ENCODE results near the gene VRK1.

Gene VRK1

GRCh38 chr14:96847451-96847850, 50.3 kb downstream of the VRK1 start:
- H3K36me3 ChIP-seq (ENCODE audit: control insufficient read depth, low read length): peaks cover 89% of the 10 kb centered on the region

GRCh38 chr14:96848011-96848410, 50.8 kb downstream of the VRK1 start:
- no peaks in the 10 kb centered on the region for H3K27me3 ChIP-seq (ENCODE audit: control insufficient read depth, low read length)
- H3K4me2 ChIP-seq (ENCODE audit: low read length): no peak overlapping the region
- H3K36me3 ChIP-seq (ENCODE audit: control insufficient read depth, low read length): peaks cover 87% of the 10 kb centered on the region
- peaks cover 19% of the 10 kb centered on the region for H3F3A ChIP-seq (ENCODE audit: control insufficient read depth, insufficient read depth)
- H3K4me1 ChIP-seq (ENCODE audit: control insufficient read depth, low read length): no peaks in the 10 kb centered on the region
- no peak overlapping the region for H3K27ac ChIP-seq (ENCODE audit: low read depth, low read length)
- TF ChIP-seq EZH2phosphoT487 (IDR thresholded peaks at IDR 0.05; ENCODE audit: borderline replicate concordance, low read length) (no peak), CTCF (IDR thresholded peaks at IDR 0.05; ENCODE audit: low read depth, low read length, poor library complexity, severe bottlenecking) (no peak)
- H3K79me2 ChIP-seq (ENCODE audit: control insufficient read depth, low read length): peaks cover 11% of the 10 kb centered on the region
- H4K20me1 ChIP-seq (ENCODE audit: control insufficient read depth, insufficient read depth, low read depth, low read length): no peaks in the 10 kb centered on the region
- no peaks in the 10 kb centered on the region for H3K9me3 ChIP-seq (ENCODE audit: control insufficient read depth, insufficient read depth, low read length)
- no peaks in the 10 kb centered on the region for H3K9me2 ChIP-seq (replicated peaks; ENCODE audit: control insufficient read depth, low read length)
- no peak overlapping the region for H3K4me3 ChIP-seq (ENCODE audit: low read length)

More at GRCh38 chr14:96847451-96847850, 50.3 kb downstream of the VRK1 start:
- no peak overlapping the region for H3K4me3 ChIP-seq (ENCODE audit: low read length)
- H3K9me3 ChIP-seq (ENCODE audit: control insufficient read depth, insufficient read depth, low read length): no peaks in the 10 kb centered on the region
- peaks cover 15% of the 10 kb centered on the region for H3F3A ChIP-seq (ENCODE audit: control insufficient read depth, insufficient read depth)
- no peaks in the 10 kb centered on the region for H3K4me1 ChIP-seq (ENCODE audit: control insufficient read depth, low read length)
- no peaks in the 10 kb centered on the region for H4K20me1 ChIP-seq (ENCODE audit: control insufficient read depth, insufficient read depth, low read depth, low read length)
- no peak overlapping the region for H3K27ac ChIP-seq (ENCODE audit: low read depth, low read length)
- H3K79me2 ChIP-seq (ENCODE audit: control insufficient read depth, low read length): peaks cover 16% of the 10 kb centered on the region
- H3K9me2 ChIP-seq (replicated peaks; ENCODE audit: control insufficient read depth, low read length): no peaks in the 10 kb centered on the region
- no peak overlapping the region for H3K4me2 ChIP-seq (ENCODE audit: low read length)
- no peak for TF ChIP-seq EZH2phosphoT487 (IDR thresholded peaks at IDR 0.05; ENCODE audit: borderline replicate concordance, low read length)
- no peak for TF ChIP-seq CTCF (IDR thresholded peaks at IDR 0.05; ENCODE audit: low read depth, low read length, poor library complexity, severe bottlenecking)
- no peaks in the 10 kb centered on the region for H3K27me3 ChIP-seq (ENCODE audit: control insufficient read depth, low read length)

- peaks cover 85% of the 10 kb centered on the region for H3K36me3 ChIP-seq (ENCODE audit: control insufficient read depth, low read length)
- no peak overlapping the region for H3K27ac ChIP-seq (ENCODE audit: low read depth, low read length)
- no peaks in the 10 kb centered on the region for H3K4me1 ChIP-seq (ENCODE audit: control insufficient read depth, low read length)
- H3F3A ChIP-seq (ENCODE audit: control insufficient read depth, insufficient read depth): peaks cover 22% of the 10 kb centered on the region
- H3K79me2 ChIP-seq (ENCODE audit: control insufficient read depth, low read length): peaks cover 8% of the 10 kb centered on the region; the same call in 1 of the 2 replicates
- no peak for TF ChIP-seq EZH2phosphoT487 (IDR thresholded peaks at IDR 0.05; ENCODE audit: borderline replicate concordance, low read length)
- no peak for TF ChIP-seq CTCF (IDR thresholded peaks at IDR 0.05; ENCODE audit: low read depth, low read length, poor library complexity, severe bottlenecking)
- H4K20me1 ChIP-seq (ENCODE audit: control insufficient read depth, insufficient read depth, low read depth, low read length): no peaks in the 10 kb centered on the region
- no peaks in the 10 kb centered on the region for H3K9me3 ChIP-seq (ENCODE audit: control insufficient read depth, insufficient read depth, low read length)
- H3K27me3 ChIP-seq (ENCODE audit: control insufficient read depth, low read length): no peaks in the 10 kb centered on the region
- H3K4me3 ChIP-seq (ENCODE audit: low read length): no peak overlapping the region
- no peaks in the 10 kb centered on the region for H3K9me2 ChIP-seq (replicated peaks; ENCODE audit: control insufficient read depth, low read length)
- no peak overlapping the region for H3K4me2 ChIP-seq (ENCODE audit: low read length)
Measured at GRCh38 chr14:96849733-96850132, 52.6 kb downstream of the VRK1 start.
